GM12801 (cell line): Measurements from ENCODE around the gene XPNPEP2.

ENCODE experiments used
- TF ChIP-seq, protein P1 (sequence below): IDR thresholded peaks from one replicate; pipeline ENCODE4 v1.5.1; 2011; ENCODE audit warnings: control low read depth; ENCODE audit not compliant: insufficient read length; ENCODE audit errors: extremely low read depth

The XPNPEP2 gene

GRCh38 chrX:129762448-129762847 is 23.7 kb downstream of the XPNPEP2 start:
- TF ChIP-seq, protein P1, sequence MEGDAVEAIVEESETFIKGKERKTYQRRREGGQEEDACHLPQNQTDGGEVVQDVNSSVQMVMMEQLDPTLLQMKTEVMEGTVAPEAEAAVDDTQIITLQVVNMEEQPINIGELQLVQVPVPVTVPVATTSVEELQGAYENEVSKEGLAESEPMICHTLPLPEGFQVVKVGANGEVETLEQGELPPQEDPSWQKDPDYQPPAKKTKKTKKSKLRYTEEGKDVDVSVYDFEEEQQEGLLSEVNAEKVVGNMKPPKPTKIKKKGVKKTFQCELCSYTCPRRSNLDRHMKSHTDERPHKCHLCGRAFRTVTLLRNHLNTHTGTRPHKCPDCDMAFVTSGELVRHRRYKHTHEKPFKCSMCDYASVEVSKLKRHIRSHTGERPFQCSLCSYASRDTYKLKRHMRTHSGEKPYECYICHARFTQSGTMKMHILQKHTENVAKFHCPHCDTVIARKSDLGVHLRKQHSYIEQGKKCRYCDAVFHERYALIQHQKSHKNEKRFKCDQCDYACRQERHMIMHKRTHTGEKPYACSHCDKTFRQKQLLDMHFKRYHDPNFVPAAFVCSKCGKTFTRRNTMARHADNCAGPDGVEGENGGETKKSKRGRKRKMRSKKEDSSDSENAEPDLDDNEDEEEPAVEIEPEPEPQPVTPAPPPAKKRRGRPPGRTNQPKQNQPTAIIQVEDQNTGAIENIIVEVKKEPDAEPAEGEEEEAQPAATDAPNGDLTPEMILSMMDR, result no peak

DNA sequence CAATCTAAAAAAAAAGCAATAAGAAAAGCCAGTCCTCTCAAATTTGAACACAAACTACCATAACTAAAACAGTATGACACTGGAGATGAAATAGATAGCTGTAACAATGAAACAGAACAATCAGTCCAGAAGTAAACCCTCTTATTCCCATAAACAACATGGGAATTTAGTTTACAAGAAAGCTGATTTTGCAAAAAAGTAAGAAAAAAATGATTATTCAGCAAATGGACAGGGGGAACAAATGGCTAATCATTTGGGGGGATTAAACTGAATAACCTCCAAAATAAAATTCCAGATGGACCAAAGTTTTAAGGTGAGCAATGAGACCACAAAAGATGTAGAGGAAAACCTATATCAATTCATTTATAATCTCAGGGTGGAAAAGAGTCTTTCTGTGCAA is 24.9 kb downstream of the XPNPEP2 start:
- TF ChIP-seq, protein P1, result no peak

DNA sequence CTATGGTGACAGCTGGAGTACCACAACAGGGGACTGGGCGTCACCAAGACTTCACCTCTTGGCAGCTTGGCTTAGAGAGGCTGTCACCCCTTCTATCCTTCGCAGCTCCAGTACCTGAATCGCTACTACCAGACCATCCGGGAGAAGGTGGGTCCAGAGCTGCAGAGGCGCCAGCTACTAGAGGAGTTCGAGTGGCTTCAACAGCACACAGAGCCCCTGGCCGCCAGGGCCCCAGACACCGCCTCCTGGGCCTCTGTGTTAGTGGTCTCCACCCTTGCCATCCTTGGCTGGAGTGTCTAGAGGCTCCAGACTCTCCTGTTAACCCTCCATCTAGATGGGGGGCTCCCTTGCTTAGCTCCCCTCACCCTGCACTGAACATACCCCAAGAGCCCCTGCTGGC is 29.4 kb downstream of the XPNPEP2 start:
- TF ChIP-seq, protein P1, result no peak

DNA sequence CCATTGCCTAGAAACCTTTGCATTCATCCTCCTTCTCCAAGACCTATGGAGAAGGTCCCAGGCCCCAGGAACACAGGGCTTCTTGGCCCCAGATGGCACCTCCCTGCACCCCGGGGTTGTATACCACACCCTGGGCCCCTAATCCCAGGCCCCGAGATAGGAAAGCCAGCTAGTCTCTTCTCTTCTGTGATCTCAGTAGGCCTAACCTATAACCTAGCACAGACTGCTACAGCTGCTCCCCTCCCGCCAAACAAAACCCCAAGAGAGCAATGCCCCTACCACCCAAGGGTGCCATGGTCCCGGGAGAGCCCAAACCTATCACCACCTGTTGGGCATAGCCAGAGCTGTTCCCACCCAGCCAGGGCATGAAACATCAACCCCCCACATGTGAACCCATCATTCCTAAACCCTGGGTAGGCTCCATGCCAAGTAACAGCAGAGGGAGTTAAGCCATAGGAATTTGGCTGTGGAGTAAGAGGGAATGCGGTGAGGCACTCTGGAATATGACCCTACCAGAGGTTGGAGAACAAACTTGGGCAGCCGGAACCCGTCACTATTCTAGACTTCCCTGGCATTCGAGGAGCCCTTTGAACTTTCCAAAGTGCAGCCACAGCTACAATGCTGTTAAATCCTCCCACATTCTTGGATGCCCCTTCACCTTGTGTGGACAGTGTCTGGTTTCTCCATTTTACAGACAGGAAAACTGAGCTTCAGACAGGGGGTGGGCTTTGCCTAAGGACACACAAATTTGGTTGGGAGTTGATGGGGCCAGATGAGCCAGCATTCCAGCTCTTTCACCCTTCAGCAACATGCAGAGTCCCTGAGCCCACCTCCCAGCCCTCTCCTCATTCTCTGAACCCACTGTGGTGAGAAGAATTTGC is 30.0 kb downstream of the XPNPEP2 start:
- TF ChIP-seq, protein P1, result no peak

DNA sequence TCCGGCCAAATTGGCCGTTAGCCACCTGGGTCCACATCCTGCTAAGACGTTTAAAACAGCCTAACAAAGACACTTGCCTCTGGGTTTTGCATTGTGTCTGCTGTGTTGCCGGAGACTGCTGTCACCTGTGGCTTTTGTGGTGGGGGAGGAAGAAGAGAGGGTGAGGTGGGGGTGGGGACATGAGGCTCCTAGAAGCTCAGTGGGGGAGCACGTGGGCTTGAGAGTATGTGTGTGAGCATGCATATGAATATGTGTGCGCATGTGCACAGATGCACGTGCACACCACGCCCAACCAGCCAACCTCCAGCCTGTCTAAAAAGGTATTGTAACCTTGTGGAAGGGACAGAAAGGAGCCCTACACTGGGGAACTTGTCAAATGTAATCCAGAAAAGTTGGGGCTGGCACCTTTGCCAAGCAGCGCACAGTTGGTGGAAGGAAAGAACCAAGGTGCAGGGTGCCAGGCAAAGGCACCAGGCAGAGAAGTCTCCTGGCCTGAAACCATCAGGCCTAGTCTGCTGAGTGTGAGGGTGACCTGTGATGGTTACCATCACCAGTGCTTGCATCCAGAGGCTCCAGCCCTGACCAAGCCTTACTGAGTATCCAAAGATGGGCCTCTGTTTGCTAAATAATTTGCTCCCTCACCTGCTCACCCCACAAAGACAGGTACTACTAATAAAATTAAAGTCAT is 30.8 kb downstream of the XPNPEP2 start:
- TF ChIP-seq, protein P1, result no peak

DNA sequence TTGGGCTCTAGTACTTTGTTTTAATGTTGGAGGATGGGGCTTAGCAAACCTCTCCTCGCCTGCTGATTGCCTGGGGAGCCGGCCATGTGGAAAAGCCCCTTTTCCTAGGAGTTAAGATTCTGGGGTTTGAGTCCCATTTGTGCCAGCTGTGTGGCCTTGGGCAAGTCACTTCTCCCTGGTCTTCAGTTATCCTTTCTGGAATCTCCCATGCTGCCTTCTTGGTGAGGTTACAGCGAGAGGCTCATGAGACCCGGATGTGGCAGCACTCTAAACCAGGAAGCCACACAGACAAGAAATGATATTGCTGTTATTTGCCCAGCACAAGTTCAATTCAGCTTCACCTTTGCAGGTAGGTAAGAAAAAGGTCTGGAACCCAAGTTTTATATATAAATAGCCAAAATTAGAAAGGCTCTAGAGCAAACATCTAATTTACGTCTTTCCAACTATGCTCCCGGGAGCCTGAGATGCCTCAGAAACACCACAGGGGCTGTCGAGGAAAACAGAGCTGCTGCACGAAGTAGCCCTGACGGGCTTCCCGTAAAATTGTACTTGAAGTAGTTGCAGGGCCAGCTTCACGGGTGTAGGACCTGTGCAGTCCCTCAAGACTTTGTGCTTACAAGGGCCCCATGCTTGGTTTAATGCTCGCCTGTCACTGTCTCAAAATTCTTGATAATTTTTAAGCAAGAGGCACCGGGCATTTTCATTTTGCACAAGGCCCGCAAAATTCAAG is 32.7 kb downstream of the XPNPEP2 start:
- TF ChIP-seq, protein P1, result no peak

DNA sequence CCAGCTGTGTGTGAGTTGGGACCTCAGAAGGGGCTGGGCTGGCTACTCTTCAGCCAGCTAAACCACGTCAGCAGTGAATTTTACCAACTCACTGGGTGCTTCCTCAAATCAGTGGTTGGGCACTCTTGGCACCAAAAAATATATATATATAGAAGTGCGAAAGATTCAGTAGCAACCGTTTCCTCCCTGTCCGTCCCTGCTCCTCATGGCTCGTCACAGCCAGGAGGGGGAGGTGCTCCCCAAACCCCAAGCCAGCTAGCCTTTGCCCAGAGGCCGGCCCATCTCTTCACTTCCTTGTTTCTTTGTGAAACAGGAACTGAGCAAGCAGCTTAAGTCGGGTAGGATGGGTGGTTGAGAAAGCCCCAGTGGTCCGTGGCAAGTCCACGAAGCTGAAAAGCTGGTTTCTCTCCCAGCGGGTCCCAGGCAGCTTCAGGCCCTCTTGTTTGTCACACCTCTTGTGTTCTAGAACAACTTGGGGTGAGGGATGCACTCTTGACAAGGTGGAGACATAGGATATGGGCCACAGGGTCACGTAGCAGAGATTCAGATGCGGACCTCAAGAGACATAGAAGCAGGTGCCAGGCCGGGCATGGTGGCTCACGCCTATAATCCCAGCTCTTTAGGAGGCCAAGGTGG is 34.1 kb downstream of the XPNPEP2 start:
- TF ChIP-seq, protein P1, result no peak
